Gastrocnemius medialis (tissue), 4 donors: ENCODE results near the gene TEKT5.

Experiments used
- POLR2A ChIP-seq, 2 donors: fragments of 450-650 bp; IDR thresholded peaks; one replicate each; pipeline ENCODE4 v1.6.1; 2017; ENCODE audit warnings: antibody characterized with exemption in 2 of 2, mild to moderate bottlenecking in 2 of 2, moderate library complexity in 2 of 2
- TF ChIP-seq, protein P1 (sequence below), 5 experiments: fragments of 450-650 bp in 3 of 5; fragments of 200-600 bp in 2 of 5; sonication (generic) in 2 of 5; IDR thresholded peaks in 4 of 5; conservative IDR thresholded peaks in 1 of 5; 1 replicate in 4 of 5; 2 replicates in 1 of 5; pipeline ENCODE4 v1.5.1; 2016 to 2019; ENCODE audit warnings: antibody characterized with exemption in 5 of 5, mild to moderate bottlenecking in 3 of 5, moderate library complexity in 3 of 5

DNA sequence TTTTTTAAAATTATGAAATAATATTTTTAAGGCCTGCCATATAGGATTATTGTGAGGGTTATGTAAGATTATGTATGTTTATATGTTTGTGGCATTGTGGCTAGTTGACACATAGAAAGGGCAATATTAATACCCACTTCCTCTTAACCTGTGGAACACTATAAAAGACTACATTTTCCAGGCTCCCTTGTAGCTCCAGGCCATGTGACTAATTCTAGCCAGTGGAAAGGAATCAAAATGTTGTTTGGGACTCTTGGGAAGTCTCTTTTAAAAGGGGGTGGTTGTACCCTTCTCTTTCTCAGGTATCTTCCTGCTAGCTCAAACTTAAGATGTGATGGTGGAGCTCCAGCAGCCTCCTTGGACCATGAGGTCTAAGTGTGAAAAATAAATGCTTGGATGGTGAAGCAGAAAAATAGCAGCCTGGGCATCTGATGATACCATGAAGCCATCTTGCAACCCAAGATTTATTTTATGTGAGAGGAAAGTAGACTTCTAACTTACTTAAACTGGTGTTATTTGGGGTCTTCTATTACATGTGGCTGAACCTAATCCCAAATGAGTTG lies 39.2 kb downstream of the TEKT5 start:
- TF ChIP-seq, protein P1, sequence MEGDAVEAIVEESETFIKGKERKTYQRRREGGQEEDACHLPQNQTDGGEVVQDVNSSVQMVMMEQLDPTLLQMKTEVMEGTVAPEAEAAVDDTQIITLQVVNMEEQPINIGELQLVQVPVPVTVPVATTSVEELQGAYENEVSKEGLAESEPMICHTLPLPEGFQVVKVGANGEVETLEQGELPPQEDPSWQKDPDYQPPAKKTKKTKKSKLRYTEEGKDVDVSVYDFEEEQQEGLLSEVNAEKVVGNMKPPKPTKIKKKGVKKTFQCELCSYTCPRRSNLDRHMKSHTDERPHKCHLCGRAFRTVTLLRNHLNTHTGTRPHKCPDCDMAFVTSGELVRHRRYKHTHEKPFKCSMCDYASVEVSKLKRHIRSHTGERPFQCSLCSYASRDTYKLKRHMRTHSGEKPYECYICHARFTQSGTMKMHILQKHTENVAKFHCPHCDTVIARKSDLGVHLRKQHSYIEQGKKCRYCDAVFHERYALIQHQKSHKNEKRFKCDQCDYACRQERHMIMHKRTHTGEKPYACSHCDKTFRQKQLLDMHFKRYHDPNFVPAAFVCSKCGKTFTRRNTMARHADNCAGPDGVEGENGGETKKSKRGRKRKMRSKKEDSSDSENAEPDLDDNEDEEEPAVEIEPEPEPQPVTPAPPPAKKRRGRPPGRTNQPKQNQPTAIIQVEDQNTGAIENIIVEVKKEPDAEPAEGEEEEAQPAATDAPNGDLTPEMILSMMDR (IDR thresholded peaks at IDR 0.05 in 4 of 5, conservative IDR thresholded peaks at IDR 0.05 in 1 of 5) = no peak
- no peak for TF ChIP-seq POLR2A (IDR thresholded peaks at IDR 0.05)
